Osteoblast (primary cell): Measurements from ENCODE around the gene UST. TPM values are rescaled to one million over a fixed set of nuclear protein-coding genes. Genes with fewer than 3 reads are reported as not detected.

Experiments
- DNase-seq: peaks from one replicate; pipeline ENCODE4 v3.0.0; 2011; ENCODE audit warnings: low spot score, mixed read lengths; ENCODE audit not compliant: insufficient read length; ENCODE audit errors: missing footprints
- H2AFZ ChIP-seq: 2 replicates; pipeline ENCODE4 v1.6.0; 2011; ENCODE audit warnings: mild to moderate bottlenecking, low read length
- H3K27ac ChIP-seq: 2 replicates; pipeline ENCODE4 v1.5.1; 2011; ENCODE audit warnings: mild to moderate bottlenecking, low read depth, low read length, moderate library complexity
- H3K27me3 ChIP-seq: 2 replicates; pipeline ENCODE4 v1.6.0; 2012; ENCODE audit warnings: mild to moderate bottlenecking, control low read depth, inconsistent platforms, low read length, moderate library complexity; ENCODE audit not compliant: insufficient read depth
- H3K36me3 ChIP-seq: 2 replicates; pipeline ENCODE4 v1.5.1; 2011; ENCODE audit warnings: mild to moderate bottlenecking, low read length, control low read depth, moderate library complexity; ENCODE audit not compliant: insufficient read depth
- H3K4me1 ChIP-seq: 2 replicates; pipeline ENCODE4 v1.5.1; 2011; ENCODE audit warnings: mild to moderate bottlenecking, low read length, control low read depth, moderate library complexity; ENCODE audit not compliant: insufficient read depth
- H3K4me2 ChIP-seq: 2 replicates; pipeline ENCODE4 v1.6.0; 2011; ENCODE audit warnings: mild to moderate bottlenecking, low read length; ENCODE audit not compliant: insufficient read depth
- H3K4me3 ChIP-seq: fragments of 200-600 bp; sonication (generic); 3 replicates; pipeline ENCODE4 v1.5.1; 2012; ENCODE audit warnings: mild to moderate bottlenecking, low read length, inconsistent platforms; ENCODE audit not compliant: insufficient read depth
- H3K79me2 ChIP-seq: 2 replicates; pipeline ENCODE4 v1.6.0; 2012; ENCODE audit warnings: mild to moderate bottlenecking, low read length, control low read depth, inconsistent platforms; ENCODE audit not compliant: insufficient read depth
- H3K9me3 ChIP-seq: 2 replicates; pipeline ENCODE4 v1.5.1; 2011; ENCODE audit warnings: low read depth, low read length, control low read depth
- H4K20me1 ChIP-seq: 2 replicates; pipeline ENCODE4 v1.6.0; 2012; ENCODE audit warnings: mild to moderate bottlenecking, low read length, control low read depth; ENCODE audit not compliant: insufficient read depth
- total RNA-seq: library from RNA; depleted of rRNA; stranded (reverse); fragments of >200 nt; gene quantifications from 2 replicates; pipeline ENCODE4 v1.2.3, GENCODE V29; 2012
- TF ChIP-seq, protein P1 (sequence below): IDR thresholded peaks from 2 replicates; pipeline ENCODE4 v1.5.1; 2011; ENCODE audit warnings: mild to moderate bottlenecking, low read depth, low read length, moderate library complexity; ENCODE audit errors: extremely low read depth

UST gene
- total RNA-seq, 1 donor: 18.1 TPM

DNA sequence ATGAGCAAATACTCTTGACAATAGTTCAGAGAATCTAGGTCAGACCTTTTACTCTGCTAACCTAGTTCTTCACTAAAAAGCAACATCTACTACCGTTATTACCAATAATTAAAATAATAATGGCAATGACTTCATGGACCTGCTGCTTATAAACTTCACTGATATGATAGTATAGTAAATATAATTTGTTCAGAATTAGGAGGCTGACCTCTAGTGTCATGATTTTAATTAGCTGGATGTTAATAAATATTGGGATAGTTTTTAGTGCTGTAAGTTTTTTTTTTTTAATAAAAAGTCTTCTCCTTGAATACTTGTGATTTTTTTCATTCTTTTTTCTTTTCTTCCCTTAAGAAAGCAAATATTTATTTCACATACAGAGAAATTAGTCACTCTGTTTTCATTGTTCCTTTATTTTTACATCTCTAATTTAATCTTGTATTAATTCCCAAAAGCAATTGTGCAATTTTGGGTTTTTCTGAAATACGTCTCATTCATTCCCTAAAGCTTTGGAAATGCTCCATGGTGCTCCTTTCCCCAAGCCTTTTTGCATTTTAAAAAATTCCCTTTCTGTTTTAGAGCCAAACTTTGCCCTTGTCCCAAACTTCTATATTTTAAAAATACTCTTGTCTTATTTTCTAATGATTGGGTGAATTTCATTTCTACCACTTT, 46.6 kb upstream of the UST start:
- TF ChIP-seq, protein P1, sequence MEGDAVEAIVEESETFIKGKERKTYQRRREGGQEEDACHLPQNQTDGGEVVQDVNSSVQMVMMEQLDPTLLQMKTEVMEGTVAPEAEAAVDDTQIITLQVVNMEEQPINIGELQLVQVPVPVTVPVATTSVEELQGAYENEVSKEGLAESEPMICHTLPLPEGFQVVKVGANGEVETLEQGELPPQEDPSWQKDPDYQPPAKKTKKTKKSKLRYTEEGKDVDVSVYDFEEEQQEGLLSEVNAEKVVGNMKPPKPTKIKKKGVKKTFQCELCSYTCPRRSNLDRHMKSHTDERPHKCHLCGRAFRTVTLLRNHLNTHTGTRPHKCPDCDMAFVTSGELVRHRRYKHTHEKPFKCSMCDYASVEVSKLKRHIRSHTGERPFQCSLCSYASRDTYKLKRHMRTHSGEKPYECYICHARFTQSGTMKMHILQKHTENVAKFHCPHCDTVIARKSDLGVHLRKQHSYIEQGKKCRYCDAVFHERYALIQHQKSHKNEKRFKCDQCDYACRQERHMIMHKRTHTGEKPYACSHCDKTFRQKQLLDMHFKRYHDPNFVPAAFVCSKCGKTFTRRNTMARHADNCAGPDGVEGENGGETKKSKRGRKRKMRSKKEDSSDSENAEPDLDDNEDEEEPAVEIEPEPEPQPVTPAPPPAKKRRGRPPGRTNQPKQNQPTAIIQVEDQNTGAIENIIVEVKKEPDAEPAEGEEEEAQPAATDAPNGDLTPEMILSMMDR: no peak
- Histone ChIP-seq H3K36me3 (no peaks in the 10 kb centered on the region), H3K27me3 (no peaks in the 10 kb centered on the region), H3K4me3 (peak overlapping the region; percentile 74), H3K4me1 (peaks cover 19% of the 10 kb centered on the region), H3K4me2 (peak overlapping the region; percentile 98), H4K20me1 (no peaks in the 10 kb centered on the region), H3K27ac (peak overlapping the region; percentile 76), H3K9me3 (no peaks in the 10 kb centered on the region), H3K79me2 (no peaks in the 10 kb centered on the region), H2AFZ (no peak overlapping the region)
- DNase-seq: peak; percentile 31

DNA sequence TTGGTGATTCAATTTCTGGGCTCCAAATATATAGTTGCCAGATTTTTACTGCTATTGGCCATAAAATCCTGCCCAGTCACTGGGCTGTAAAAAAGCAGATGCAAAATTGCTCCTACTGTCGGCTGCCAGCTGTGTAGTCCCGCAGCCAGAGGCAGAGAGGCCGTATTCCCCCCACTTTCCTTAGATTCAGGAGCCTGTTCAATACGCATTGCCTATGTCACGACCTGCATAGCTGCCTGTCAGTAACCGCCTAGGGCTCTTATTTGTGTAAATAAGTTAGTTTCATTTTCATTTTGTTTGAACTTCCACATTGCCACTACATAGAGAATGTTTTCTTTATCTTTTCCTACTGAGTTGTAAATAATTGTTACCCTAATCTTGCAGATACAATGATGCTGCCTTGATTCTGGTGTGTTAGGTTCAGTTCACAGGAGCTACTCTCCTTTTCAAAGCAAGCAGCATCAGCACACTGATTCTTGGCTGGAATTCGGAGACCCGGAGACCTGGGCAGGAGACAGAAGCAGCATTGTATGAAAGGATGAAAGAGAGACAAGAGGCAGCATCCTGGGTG, 46.0 kb upstream of the UST start:
- Histone ChIP-seq H3K27me3 (no peaks in the 10 kb centered on the region), H3K4me1 (peaks cover 19% of the 10 kb centered on the region), H4K20me1 (no peaks in the 10 kb centered on the region), H3K4me2 (peak overlapping the region; percentile 98), H3K79me2 (no peaks in the 10 kb centered on the region), H3K36me3 (no peaks in the 10 kb centered on the region), H3K9me3 (no peaks in the 10 kb centered on the region), H3K27ac (peak overlapping the region; percentile 76), H2AFZ (peak overlapping the region; percentile 88), H3K4me3 (peak overlapping the region; percentile 74)
- TF ChIP-seq, protein P1: no peak
- DNase-seq: peak; percentile 89

DNA sequence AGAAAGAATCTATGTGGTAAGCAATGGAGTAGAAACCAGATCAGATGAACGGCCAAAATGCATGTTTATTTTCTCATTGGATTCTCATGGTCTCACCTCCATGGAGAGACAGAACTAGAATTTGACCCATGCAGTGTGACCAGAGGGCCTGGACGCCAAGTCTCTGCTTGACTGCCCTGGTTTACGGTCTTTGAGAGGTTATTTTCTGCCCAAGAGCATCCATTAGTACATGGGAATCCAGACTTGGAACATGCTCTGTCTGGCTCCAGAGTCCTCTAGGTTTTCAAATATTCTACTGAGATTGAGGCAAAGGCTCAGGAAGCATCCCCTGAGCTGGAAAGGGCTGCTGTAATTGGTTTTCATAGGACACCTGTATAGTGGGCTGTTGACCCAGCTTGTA, 45.5 kb upstream of the UST start:
- no peak for DNase-seq
- TF ChIP-seq, protein P1: no peak
- no peaks in the 10 kb centered on the region for H3K27me3 ChIP-seq
- peak overlapping the region; percentile 98 for H3K4me2 ChIP-seq
- peak overlapping the region; percentile 88 for H2AFZ ChIP-seq
- H3K9me3 ChIP-seq: no peaks in the 10 kb centered on the region
- peak overlapping the region; percentile 76 for H3K27ac ChIP-seq
- H3K4me3 ChIP-seq: peak overlapping the region; percentile 74
- no peaks in the 10 kb centered on the region for H3K79me2 ChIP-seq
- no peaks in the 10 kb centered on the region for H4K20me1 ChIP-seq
- H3K36me3 ChIP-seq: no peaks in the 10 kb centered on the region
- H3K4me1 ChIP-seq: peaks cover 19% of the 10 kb centered on the region

DNA sequence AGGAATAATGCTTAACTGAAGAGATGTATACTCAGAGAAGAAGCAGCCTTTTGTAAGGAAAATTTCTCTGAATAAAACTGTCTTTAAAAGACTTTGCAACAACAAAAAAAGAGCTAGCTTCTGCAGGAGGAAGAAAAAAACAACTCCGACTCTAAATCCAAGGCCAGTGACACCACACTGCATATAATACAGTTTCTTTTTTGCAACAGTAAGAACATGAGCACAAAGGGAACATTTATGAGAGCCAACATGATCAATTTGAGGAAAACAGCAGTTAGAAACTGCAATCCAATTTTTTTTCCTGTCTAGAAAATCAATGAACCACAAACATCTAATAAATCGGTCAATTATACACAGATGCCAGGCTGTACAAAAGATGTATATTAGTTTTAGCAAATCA, 42.9 kb upstream of the UST start:
- no peak for DNase-seq
- Histone ChIP-seq H3K4me1 (peaks cover 19% of the 10 kb centered on the region), H3K36me3 (no peaks in the 10 kb centered on the region), H3K27ac (no peak overlapping the region), H3K4me3 (no peak overlapping the region), H4K20me1 (no peaks in the 10 kb centered on the region), H3K9me3 (no peaks in the 10 kb centered on the region), H3K27me3 (no peaks in the 10 kb centered on the region), H3K79me2 (no peaks in the 10 kb centered on the region), H3K4me2 (no peak overlapping the region), H2AFZ (peak overlapping the region; percentile 15)
- TF ChIP-seq, protein P1: no peak
